GM10847 (cell line): ENCODE data around the gene IRX2.

Experiments used
- POLR2A ChIP-seq: IDR thresholded peaks from 2 replicates; pipeline ENCODE4 v1.6.1; 2011; ENCODE audit not compliant: insufficient read length; ENCODE audit errors: extremely low read depth

IRX2 gene

DNA sequence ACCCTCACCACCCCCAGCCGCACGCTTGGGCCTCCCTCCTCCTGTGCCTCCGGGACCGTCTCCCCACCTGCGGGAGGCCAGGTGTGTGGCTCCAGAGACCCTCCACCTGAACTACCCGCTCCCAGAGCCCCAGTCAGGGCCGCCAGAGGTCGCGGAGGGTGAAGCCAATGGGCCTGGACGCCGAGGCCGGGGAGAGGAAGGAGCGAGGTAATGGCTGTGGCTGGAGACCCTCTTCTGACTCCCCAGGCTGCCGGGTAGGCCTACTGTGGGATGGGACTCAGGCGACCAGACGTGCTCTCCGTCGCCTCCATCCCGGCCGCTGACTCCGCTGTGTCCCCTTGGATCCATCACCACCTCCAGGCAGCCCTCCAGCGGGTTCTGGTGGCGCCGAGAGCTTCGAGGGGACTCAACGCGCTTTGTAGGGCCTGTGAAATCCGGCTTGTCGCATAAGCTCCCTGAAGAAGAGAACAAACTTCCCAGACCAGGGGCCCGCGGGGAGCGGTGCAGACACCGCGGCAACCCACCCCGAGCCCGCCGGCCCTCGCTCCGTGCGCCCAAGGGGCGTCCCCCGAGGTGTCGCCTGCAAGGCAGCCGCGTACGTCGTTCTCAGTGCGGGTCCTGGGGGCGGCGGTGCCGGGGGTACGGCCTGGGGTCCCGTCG is 12.6 kb downstream of the IRX2 start:
- TF ChIP-seq POLR2A = no peak

DNA sequence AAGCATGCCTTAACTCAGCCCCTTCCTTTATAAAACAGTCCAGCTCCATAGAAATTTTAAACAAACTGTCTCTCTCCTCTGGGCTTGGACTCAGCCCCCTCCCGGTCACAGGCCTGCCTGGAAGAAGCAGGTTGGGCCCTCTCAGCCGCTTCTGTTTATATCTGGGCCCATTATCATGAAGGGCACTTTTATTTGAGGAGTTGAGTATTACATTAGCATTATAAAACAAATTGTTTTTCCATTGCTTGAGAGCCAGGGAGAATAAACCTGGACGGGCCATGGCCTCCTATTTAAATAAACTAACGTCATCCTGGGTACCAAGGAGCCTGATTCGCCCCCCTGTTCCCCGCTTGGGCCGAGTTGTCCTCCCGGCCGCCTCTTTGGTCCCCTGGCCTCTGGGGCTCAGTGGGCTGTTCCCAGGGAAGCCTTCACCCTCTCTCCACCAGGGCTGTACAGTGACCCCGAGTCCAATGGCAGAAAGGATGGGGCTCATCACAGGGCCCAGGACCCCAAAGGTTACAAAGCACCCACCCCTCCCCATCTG is 13.2 kb downstream of the IRX2 start:
- TF ChIP-seq POLR2A = no peak

DNA sequence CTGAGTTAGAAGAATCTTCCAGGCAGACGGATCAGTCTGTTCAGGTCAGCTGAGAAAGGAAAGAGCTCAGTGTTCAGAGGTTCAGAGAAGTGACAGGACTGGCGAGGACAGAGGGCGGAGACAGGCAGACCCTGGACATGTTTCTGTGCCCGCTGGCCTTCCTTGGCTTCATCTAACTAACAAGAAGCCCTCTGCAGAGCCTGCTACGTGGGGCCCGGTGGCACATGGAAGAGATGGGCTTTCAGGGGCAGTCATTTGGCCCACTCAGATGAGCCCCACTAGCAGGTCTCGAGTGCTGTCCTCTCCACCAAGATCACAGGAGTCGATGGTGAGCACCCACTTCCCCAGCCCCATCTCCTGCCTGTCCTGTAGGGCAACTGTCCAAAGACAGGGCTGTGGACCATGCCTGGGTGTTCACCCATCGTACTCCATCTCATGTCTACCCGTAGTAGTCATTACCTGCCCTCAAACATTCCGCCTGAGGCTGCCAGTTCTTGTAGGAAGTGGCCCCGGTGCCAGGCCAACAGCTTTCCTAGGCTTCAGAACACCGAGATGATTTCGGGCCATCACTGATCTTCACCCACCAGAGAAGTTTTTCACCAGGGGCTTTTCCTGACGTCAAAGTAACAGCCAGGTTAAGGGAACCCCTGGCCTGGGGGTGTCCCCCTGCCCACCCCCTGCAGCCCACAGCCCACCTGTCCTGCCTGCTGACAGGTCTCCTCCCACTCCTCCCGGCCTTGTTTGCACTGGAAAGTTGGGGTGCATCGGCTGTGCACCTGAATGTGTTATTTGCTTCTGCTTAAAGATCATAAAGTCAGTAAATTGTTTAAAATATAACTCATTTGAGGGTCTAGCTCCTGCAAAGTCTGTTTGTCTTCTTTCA is 14.0 kb downstream of the IRX2 start:
- no peak for TF ChIP-seq POLR2A

DNA sequence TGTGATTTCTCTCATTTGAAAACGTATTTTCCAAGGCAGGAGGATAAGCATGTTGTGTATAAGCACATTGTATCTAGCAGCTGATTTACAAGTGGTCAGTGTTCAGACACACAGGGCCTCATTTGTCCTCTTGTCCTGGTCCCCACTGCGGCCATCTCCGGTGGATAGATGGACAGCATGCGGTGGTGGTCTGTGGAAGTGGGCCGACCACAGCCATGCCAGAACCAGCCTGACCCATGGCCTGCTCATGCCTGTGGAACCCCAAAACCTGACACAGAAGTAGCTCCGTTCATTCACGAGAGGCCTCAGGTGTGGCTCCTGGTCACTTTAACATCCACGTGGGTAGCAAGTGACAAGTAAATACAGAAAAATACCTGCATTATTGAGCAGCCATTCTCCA is 14.6 kb downstream of the IRX2 start:
- TF ChIP-seq POLR2A = no peak

DNA sequence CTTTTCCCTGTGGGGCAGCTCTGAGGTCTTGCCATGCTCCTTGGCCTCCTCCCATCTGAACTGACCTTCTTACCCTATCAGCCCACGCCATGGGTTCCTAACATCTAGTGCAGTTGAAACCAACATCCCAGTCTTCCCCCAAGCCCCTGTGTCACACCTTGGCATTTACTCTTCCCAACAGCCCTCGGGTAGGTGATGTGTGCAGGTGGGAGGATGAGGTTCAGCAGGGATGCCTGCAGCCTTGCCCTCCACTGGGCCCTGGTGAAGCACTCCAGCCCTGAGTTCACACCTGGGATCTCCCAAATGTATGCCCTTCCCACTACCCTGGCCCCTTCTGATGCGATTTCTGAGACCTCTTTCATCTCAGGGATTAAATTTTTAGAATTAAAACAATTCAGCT is 15.5 kb downstream of the IRX2 start:
- no peak for TF ChIP-seq POLR2A

DNA sequence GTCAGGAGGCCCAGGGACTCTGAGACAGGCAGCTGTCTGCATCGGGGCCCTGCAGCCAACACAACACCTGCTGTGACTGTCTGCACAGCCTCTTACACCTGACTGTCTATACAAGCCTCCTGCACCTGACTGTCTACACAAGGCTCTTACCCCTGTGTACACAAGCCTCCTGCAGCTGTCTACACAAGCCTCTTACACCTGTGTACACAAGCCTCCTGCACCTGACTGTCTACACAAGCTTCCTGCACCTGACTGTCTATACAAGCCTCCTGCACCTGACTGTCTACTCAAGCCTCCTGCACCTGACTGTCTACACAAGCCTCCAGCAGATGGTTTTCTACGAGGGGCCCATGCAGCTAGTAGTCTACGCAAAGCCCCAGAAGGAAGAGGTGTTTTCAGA is 18.6 kb downstream of the IRX2 start:
- TF ChIP-seq POLR2A = no peak

DNA sequence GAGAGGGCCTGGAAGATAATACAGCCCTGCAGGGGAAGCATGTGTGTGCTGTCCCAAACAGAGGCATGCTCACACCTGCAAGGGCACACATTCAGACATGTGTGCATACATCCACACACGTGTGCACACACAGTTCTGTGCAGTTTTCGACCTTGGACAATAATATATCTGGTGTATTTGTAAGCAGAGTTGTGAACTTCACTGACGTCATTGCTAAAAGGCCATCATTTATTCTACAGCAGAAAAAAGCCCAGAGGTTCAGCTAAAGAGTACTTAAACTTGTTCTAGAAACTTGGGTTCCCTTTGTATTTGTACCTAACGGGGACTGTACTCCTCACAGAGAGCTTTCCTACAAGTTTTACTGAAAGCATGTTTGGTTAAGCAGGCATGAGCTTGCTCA is 19.5 kb downstream of the IRX2 start:
- no peak for TF ChIP-seq POLR2A

DNA sequence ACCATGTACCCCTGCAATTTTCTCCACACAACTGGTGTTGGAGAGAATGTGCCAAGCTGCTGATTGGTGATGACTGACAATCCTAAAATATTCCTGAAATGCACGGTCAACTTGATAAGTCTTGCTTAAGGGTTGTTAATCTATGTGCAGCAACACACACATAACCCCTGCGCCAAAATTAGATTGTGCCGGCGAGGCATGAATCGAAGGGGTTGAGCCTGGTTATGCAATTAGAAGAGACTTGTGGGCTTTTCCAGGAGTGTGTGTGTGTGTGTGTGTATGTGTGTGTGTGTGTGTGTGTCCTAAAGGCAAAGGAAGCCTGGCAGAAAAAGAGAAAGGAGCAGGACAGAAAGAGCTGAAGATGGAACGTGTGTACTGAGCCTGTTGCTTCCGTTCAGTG is 22.3 kb downstream of the IRX2 start:
- no peak for TF ChIP-seq POLR2A

DNA sequence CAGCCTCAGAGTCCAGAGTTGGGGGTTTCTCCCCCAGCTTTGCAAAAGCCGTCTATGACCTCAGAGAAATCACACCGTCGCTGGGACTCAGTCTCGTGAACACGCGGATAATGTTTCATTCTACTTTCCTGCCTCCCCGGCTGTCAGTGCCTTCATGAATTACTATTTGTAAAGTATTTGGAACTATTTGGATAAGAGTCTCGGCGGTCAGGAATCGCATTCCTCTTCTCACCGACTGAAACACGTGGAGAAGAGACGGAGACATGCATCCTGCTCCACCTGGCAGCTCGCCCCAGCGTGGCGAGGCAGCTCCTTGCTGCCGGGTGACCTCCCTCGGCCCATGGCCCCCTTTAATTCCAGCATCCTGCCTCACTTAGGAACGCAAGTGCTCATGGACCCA is 23.9 kb downstream of the IRX2 start:
- TF ChIP-seq POLR2A = no peak

DNA sequence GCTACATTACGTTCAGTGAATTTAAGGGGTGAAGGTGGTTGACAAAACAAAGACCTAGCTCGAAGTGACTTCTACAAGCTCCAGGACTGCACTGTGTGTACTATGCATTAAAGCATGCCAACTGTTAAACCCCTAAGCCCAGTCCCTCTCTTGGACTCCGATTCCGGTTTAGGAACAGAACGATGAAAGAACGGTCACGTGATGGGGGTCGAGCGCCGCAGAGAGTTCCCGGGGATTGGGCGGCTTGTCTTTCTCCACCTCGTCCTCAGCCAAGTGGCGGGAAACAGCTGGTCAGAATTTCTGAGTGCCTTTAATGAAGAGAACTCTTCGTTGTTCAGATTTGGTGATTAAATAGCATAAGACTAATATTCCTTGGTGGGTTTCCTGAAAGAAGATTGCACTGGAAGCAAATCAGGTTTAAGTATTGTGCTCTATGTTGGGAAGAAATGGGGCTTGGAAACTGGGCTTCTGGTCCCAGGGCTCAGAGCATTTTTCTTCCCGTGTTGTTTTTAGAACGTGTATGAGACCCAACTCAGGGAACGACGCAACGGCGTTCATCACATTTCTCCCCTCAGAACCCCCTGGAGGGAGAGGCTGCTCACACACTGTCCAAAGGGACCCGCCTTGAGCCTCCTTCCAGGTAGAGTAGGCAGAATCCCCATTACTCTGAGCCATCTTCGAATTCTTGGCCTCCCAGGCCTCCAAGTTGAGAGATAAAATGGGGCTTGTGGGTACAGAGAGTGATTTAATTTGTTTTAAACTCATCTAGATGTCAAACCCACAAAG is 25.3 kb downstream of the IRX2 start:
- TF ChIP-seq POLR2A = no peak

DNA sequence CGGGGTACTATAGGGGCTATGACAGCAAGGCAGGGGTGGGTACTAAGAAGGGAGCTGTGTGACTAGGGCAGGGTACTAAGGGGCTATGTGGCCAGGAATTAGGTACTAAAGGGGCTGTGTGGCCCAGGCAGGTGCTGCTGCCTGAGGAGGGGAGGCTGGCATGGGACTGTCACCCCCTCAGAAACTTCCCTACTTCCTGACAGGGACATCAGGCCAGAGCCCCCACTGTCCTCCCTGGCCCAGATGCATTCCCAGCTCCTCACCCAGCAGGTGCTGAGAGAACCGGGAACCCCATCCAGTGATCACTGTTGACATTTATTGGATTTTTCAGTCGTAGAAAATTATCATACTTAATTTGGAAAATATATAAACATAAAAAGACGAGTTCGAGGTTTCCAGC is 26.6 kb downstream of the IRX2 start:
- TF ChIP-seq POLR2A = no peak

DNA sequence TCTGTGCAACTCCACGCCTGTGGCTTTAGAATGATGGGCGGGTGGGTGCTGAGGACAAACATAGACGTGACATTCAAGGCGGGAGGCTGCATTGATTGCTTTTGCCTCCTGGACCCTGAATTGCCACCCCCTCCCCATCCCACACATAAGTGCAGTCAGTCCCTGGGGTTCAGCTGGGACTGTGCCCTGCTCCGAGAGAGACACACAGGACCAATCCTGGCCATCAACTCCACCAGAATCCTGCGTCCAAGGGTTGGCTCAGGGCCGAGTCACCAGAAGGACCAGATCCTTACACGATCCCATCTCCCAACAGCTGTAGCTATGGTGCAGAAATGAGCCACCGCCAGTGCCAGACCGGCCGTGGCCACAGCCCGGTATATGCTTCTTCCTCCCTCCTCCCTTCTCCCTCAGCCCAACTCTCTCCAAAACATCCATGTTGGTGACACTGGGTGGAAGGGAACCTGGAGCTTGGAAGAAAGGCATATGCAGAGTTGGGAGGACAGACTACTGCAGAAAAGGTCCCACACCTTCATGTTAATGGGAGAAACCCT is 27.4 kb downstream of the IRX2 start:
- TF ChIP-seq POLR2A = no peak

DNA sequence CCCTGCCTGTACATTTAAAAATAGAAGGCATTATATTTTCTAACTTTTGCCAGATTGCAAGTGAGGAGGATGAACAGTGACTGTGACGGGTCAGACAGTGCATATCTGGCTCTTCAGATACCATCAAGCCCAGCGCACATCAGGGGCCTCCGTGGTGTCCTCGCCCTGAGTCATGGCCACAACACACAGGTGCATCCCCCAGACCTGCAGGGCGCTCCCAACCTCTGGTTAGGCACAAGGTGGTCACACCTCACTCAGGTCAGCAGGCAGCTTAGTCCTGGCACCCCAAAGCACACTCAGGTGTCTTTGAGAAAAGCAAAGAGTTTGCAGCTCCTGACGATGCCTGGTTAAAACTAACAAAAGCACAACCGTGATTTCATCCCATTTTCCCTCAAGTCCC is 28.6 kb downstream of the IRX2 start:
- no peak for TF ChIP-seq POLR2A

DNA sequence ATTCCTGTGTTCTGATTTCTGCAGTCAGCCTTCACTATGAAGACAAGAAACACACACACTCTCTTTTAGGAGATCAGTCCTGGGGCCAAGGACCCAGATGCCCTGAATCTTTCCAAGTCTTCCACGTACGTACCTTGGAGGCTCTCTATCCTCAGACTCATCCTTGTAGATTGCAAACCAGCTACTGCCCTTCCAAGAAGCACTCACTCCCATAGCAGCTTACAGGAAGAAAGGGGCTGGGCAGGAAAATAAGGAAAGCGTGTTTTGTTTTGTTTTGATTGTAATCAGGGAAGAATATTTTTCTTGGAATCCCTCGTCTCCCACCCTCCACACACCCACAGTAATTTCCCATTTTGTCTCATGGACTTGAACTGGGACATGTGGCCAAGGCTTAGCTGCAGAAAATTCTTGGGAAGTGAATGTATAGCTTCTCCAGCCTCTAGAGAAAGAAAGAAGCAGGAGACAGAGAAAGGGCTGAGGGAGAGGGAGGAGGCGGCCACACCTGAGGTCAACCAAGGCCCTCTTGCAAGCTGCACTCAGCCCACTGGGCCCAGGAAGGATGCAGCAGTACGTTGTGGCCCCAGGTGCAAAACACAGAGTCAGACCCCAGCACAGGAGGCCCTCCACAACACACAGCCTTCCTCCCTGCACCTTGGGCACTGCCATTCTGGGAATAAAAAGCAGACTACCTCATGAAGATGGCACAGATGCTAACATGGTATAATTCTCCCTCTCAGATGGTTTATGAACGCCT is 29.9 kb downstream of the IRX2 start:
- TF ChIP-seq POLR2A = no peak

DNA sequence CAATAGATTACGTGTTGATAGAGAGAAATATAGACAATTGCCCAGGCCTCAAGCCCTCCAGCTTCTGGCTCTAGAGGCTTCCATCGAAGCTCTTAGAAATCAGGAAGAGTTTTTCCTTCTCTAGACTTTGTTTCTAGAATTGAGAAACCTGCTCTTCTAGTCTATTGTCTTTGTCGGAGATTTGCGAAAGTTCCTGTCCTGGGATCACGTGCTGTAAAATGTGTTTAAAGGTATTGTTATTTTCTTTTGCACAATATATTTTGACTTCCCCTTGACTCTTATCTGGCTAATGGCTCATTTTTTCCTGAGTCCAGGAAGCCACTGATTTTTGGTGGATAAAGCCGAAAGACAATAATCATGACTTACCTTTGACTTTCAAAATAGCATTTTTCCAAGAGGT is 32.1 kb downstream of the IRX2 start:
- TF ChIP-seq POLR2A = no peak

DNA sequence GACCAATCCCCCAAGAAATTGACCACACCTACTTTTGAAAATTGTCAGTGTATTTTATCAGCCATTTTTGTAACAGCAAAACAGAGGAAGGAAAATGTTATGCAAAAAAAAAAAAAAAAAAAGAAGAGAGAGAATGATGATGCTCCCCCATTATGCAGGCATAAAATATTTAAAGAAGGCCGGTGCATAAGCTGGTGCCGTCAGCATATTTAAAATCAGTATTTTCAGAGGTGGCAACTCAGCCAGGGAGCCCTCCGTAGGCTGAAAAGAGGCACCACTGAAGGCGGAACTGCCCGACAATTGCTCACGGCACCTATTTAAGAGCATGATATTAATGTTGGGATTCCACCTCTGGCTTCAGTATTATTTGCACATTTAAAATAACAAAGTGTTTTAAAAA is 33.4 kb downstream of the IRX2 start:
- TF ChIP-seq POLR2A = no peak
